Prostate gland (tissue), 2 donors: ENCODE results near the gene LRRC51. TPM values are rescaled to one million over a fixed set of nuclear protein-coding genes. Genes with fewer than 3 reads are reported as not detected.
A peak's percentile ranks its signal among the peaks of the same experiment; 100 is the strongest.

Experiments used
- DNase-seq: peaks from one replicate; pipeline ENCODE4 v3.0.0-alpha.2; 2019; ENCODE audit warnings: low spot score
- H3K27ac ChIP-seq, 2 donors: fragments of 200-600 bp; sonication (generic); 2 replicates each; pipeline ENCODE4 v1.5.1; 2017 to 2019
- H3K27me3 ChIP-seq: fragments of 200-600 bp; sonication (generic); replicated peaks from 2 replicates; pipeline ENCODE4 v1.5.1; 2019; ENCODE audit not compliant: insufficient read depth
- H3K36me3 ChIP-seq, 2 donors: fragments of 200-600 bp; sonication (generic); 1 replicate in 1 of 2; 2 replicates in 1 of 2; pipeline versions ENCODE4 v1.5.1 to v1.8.1; 2017 to 2019
- H3K4me1 ChIP-seq: fragments of 200-600 bp; sonication (generic); replicated peaks from 2 replicates; pipeline ENCODE4 v1.5.1; 2019
- H3K4me3 ChIP-seq, 2 donors: fragments of 200-600 bp; sonication (generic); 2 replicates each; pipeline ENCODE4 v1.5.1; 2017 to 2019
- H3K9me3 ChIP-seq: fragments of 200-600 bp; sonication (generic); 2 replicates; pipeline ENCODE4 v1.5.1; 2017
- CTCF ChIP-seq, 4 experiments: fragments of 200-600 bp in 2 of 4; fragments of 450-650 bp in 2 of 4; sonication (generic) in 2 of 4; IDR thresholded peaks; 1 replicate in 3 of 4; 2 replicates in 1 of 4; pipeline ENCODE4 v1.5.1; 2016 to 2019; ENCODE audit warnings: antibody characterized with exemption in 4 of 4, mild to moderate bottlenecking in 2 of 4, moderate library complexity in 2 of 4
- POLR2A ChIP-seq: fragments of 450-650 bp; IDR thresholded peaks from one replicate; pipeline ENCODE4 v1.6.1; 2016; ENCODE audit warnings: antibody characterized with exemption, mild to moderate bottlenecking
- POLR2AphosphoS5 ChIP-seq: sonication (generic); formaldehyde crosslinking; IDR thresholded peaks from one replicate; pipeline ENCODE4 v1.6.1; 2017; ENCODE audit warnings: antibody characterized with exemption
- intact Hi-C: fragments of 100-400 bp; cut with DNase I; formaldehyde crosslinking; loops from one replicate; pipeline ENCODE4 v1.14.2; 2022
- total RNA-seq, 2 donors: library from RNA; depleted of rRNA; stranded (reverse); fragments of >200 nt; gene quantifications; one replicate each; pipeline ENCODE4 v1.1.0, GENCODE V29; 2016

LRRC51 gene
- total RNA-seq, 2 donors from 2014 or later: 13.1 to 25.1 TPM

GRCh38 chr11:72066855-72067254, 13.8 kb upstream of the LRRC51 start:
- H3K27me3 ChIP-seq: no peaks in the 10 kb centered on the region
- no peak overlapping the region for H3K4me3 ChIP-seq
- H3K9me3 ChIP-seq: no peaks in the 10 kb centered on the region
- intact Hi-C loops: no loop called here
- peaks cover 30% of the 10 kb centered on the region for H3K4me1 ChIP-seq
- DNase-seq: no peak
- H3K27ac ChIP-seq: peak overlapping the region; percentile 69 to 70
- no peak for TF ChIP-seq CTCF (IDR thresholded peaks at IDR 0.05)
- no peak for TF ChIP-seq POLR2AphosphoS5
- H3K36me3 ChIP-seq: no peaks in the 10 kb centered on the region

GRCh38 chr11:72067266-72067665, 13.4 kb upstream of the LRRC51 start:
- no peak for DNase-seq
- Histone ChIP-seq H3K36me3 (no peaks in the 10 kb centered on the region), H3K9me3 (no peaks in the 10 kb centered on the region), H3K27ac (peak overlapping the region; percentile 69 to 70), H3K4me3 (no peak overlapping the region), H3K27me3 (no peaks in the 10 kb centered on the region), H3K4me1 (peaks cover 32% of the 10 kb centered on the region)
- TF ChIP-seq CTCF (IDR thresholded peaks at IDR 0.05) (no peak), POLR2AphosphoS5 (no peak), POLR2A (no peak)
- intact Hi-C loops: no loop called here

- Histone ChIP-seq H3K9me3 (no peaks in the 10 kb centered on the region), H3K4me1 (peaks cover 32% of the 10 kb centered on the region), H3K4me3 (no peak overlapping the region), H3K27me3 (no peaks in the 10 kb centered on the region), H3K27ac (peak overlapping the region; percentile 69 to 70), H3K36me3 (no peaks in the 10 kb centered on the region)
- TF ChIP-seq POLR2AphosphoS5 (no peak), POLR2A (no peak), CTCF (IDR thresholded peaks at IDR 0.05) (no peak)
- intact Hi-C loops: no loop called here
- no peak for DNase-seq
These were observed 13.0 kb upstream of the LRRC51 start for GRCh38 chr11:72067676-72068075.

- intact Hi-C loops: no loop called here
These were observed 11.4 kb upstream of the LRRC51 start for GRCh38 chr11:72069200-72069599.

More at GRCh38 chr11:72069200-72069599, 11.4 kb upstream of the LRRC51 start:
- Histone ChIP-seq H3K4me3 (no peak overlapping the region), H3K27ac (peak overlapping the region; percentile 69 to 70), H3K4me1 (peaks cover 32% of the 10 kb centered on the region), H3K27me3 (no peaks in the 10 kb centered on the region), H3K9me3 (no peaks in the 10 kb centered on the region), H3K36me3 (no peaks in the 10 kb centered on the region)
- TF ChIP-seq POLR2AphosphoS5: no peak
- no peak for TF ChIP-seq POLR2A
- TF ChIP-seq CTCF (IDR thresholded peaks at IDR 0.05): no peak
- DNase-seq: no peak
